RPMI8226 (cell line): ENCODE results near the gene CASKIN2.
A peak's percentile ranks its signal among the peaks of the same experiment; 100 is the strongest.
"Not testable (repeated sequence)": the region's sequence is repeated elsewhere in the genome, so short reads cannot be mapped to it uniquely, and the experiment has no call there.

Source experiments
- DNase-seq: peaks from one replicate; pipeline ENCODE4 v3.0.0-alpha.2; 2015

The CASKIN2 gene

DNA sequence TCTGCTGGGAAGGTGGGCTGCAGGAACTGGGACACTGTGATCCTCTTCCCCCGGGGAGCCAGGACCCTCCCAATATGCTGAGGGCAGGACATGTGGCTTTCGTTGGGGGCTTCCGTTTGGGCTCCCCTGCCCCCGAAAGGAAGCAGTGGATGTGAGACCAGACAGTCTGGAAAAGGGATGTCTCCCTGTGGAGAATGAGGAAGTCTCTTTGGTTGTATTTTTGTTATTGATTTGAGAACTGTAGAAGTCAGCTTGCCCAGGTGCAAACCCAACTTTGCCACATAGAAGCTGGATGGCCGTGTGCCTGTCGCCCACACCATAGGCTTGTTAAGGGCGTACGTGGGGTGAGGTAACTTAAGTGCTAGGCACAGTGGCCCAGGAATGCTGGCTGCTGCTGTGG lies 28.9 kb upstream of the CASKIN2 start:
- no peak for DNase-seq

DNA sequence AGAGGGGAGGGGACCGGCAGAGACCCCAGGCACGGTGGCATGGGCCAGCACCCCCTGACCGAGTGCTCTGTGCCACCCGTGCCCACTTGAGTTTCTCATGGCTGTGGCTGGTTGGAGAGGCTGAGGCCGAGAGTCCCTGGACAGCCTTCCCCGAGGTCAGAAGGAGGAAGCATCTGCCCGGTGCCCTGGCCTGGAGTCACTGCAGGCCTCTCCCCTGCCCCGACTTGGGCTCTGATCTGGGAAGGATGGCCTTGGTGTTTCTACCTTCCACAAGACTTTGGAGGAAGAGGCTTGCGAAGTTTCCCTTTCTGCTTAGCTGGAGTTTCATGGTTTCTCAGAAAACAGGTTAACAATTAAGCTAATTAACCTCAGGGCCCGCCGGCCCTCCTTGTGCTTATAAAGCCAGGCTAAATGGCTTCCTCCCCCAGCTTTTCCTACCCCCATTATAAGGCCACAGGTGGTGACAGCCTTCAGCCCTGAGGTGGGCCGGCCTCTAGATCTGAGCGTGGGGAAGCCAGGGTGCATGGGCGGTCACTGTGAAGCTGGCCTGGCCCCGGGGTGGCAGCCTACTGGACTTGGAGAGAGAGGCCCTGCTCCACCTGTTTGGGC lies 27.5 kb upstream of the CASKIN2 start:
- no peak for DNase-seq

- no peak for DNase-seq
Measured at GRCh38 chr17:75542229-75542628, 26.9 kb upstream of the CASKIN2 start.

- DNase-seq: no peak
Measured at GRCh38 chr17:75540923-75541503, 25.7 kb upstream of the CASKIN2 start.

DNA sequence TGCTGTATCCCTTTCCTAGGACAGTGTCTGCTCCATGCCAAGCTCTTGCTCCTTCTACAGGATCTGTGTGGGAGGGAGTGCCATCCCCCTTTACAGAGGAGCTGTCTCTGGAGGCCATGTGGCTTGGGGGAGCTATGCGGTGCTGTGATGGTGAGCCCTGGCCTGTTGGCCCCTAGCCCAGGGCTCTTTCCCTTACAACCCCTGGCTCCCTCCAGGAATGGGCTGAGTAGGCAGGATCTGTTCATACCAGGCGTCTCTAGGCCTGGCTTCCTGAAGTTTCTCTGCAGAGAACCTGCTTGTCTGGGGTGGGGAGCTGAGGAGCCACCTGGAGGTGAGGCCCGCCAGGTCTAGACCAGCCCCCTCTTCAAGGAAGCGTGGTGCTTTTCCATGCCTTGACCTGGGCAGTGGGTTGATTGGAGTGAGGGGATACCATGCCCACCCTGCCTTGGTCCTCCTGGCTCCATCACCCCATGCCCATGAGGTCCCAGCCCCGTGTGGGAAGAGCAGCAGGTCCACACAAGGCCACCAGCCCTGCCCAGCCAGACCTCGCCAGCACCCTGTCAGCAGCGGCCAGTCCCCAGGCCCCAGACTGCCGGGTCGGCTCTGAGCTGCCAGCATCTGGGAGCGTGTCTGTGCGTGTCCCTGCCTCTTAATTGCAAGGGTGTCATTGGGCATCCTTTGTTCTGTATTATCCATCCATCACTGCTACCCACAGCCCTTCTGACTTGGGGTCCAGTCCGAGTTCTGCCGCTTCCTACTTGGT lies 24.8 kb upstream of the CASKIN2 start:
- DNase-seq: no peak

GRCh38 chr17:75536366-75536765 lies 21.0 kb upstream of the CASKIN2 start:
- DNase-seq: no peak

DNA sequence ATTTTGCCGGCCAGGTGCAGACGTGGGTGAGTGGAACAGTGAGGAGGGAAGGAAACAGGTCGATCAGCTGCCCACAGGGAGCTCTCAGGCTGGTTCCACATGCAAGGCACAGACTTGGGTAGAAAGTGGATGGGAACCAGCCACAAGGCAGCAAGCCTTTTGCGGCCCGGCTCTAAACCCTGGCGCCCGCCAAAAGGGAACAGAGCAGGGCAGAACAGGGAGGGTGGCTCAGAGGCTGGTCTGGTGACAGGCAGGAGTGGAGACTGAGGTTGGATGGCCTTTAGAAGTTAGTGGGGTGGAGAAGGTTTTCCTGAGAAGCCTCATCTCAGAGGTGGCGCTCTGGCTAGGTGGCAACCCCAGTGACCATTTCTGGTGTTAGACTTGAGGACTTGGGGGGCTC lies 20.5 kb upstream of the CASKIN2 start:
- no peak for DNase-seq

DNA sequence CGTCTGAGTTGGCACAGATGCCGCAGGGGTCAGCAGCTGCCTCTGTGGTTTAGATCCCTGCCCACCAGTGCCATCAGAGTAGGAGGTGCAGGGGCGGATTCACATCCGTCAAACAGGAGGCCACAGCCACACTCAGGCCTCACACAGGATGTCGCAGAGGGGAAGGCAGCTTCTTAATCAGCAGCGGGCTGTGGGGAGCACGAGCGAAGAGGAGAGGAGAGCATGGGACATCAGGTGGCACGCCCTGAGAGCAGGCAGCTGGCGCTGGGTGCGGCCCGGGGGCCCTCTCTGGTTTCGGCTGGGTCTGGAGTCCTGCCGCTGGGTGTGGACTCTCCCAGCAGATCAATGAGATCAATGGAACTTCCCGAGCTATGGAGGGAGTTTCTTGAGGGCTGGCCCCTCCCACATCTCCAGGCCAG lies 19.8 kb upstream of the CASKIN2 start:
- no peak for DNase-seq

GRCh38 chr17:75531721-75532072 lies 16.4 kb upstream of the CASKIN2 start:
- no peak for DNase-seq

DNA sequence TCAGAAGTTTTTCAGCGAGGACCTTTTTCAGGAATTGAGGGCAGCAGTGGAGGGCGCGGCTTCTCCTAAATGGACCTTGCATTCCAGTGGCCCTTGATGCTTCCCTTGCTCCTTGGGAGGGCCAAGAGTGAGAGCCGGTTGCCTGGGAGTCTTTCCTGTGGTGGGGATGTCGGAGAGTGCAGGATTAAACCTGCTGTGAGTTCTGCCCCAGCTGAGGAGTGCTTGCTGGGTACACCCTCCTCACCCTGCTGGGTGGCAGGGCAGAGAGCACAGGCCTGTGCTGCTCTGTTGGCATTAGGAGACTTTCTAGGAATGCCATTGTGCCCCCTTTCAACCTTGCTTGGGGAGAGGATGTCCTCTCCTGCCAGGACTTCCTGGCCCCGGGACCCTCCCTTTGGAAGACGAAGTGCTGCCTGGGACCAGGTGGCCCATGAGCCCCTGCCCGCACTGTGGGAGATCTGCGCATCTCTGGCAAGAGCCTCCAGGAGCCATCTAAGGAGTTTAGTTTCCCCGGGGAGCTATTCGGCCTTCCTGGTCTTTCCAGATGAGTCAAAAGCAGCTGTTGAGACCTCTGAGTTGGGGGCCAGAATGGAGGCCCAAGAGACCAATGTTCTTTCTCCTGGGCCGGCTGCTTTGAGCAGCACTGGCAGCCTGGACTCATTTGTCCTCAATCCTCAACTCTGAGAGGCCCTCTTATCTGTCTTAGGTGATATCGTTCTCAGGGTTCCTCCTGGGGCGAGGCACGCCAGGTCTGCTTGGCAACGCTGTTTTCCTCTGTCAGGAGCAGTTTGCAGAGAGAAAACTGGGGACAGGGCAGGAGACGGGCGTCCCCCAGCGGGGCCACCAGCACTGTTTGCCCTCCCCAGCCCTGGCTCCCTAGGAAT lies 15.7 kb upstream of the CASKIN2 start:
- DNase-seq: no peak

GRCh38 chr17:75526555-75527270 lies 11.4 kb upstream of the CASKIN2 start:
- no peak for DNase-seq

- peak; percentile 63 for DNase-seq
Measured at GRCh38 chr17:75525806-75526554, 10.6 kb upstream of the CASKIN2 start.

GRCh38 chr17:75524970-75525805 lies 9.9 kb upstream of the CASKIN2 start, which contains the start of gene LLGL2:
LLGL2 (plus strand) TSS chr17:75525697; CDS start chr17:75543427, 17,730 bp downstream.
- peak; percentile 96 for DNase-seq

- no peak for DNase-seq
Measured at GRCh38 chr17:75524269-75524969, 9.1 kb upstream of the CASKIN2 start.

DNA sequence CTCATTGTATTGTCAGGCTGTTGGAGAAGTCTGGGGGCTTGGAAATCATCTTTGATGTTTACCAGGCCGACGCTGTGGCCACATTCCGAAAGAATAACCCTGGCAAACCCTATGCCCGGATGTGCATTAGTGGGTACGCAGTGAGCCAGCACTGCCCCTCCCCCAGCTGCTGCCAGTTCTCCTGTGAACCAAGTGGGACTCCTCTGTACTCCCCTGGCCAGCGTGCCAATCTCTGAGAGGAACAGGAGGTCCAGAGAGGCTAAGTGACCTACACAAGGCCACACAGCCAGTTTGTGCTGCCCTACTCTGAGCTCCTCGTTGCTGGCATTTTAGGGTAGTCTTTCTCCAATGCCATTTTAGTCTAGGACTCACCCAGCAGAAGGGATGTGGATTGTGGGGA lies 8.3 kb upstream of the CASKIN2 start:
- no peak for DNase-seq

GRCh38 chr17:75521951-75522727 lies 6.8 kb upstream of the CASKIN2 start:
- DNase-seq: no peak

GRCh38 chr17:75521290-75521689 lies 6.0 kb upstream of the CASKIN2 start:
- DNase-seq: no peak

GRCh38 chr17:75520413-75520812 lies 5.1 kb upstream of the CASKIN2 start:
- DNase-seq: not testable (repeated sequence)

GRCh38 chr17:75518983-75519537 lies 3.7 kb upstream of the CASKIN2 start:
- no peak for DNase-seq
